Mesangial cell (primary cell): ENCODE measurements around the gene TPRA1. TPM values are rescaled to one million over a fixed set of nuclear protein-coding genes. Genes with fewer than 3 reads are reported as not detected.

Experiments
- total RNA-seq: library from RNA; depleted of rRNA; stranded (reverse); fragments of >200 nt; gene quantifications from 2 replicates; pipeline ENCODE4 v1.2.3, GENCODE V29; 2015

TPRA1 gene
- total RNA-seq, result 53.8 and 61.5 TPM in 2 replicates

GRCh38 chr3:127590593-127591465 lies at the start of gene TPRA1:
TSS of gene TPRA1 (minus strand) at chr3:127590733. CDS start at chr3:127580146, 10,587 bp downstream.

GRCh38 chr3:127628788-127629466 lies 38.4 kb upstream of the TPRA1 start, which contains the start of gene PODXL2:
TSS of gene PODXL2 (plus strand) at chr3:127629185. CDS start at chr3:127629220, 35 bp downstream.

Other genes starting within 250 kb of the TPRA1 start
- gene MCM2, start 7.7 kb upstream of the TPRA1 start, total RNA-seq, result 24.1 and 101 TPM in 2 replicates
- gene PODXL2, start 38.5 kb upstream of the TPRA1 start, total RNA-seq, result 13.0 and 20.7 TPM in 2 replicates
- 4.4 and 36.8 TPM in 2 replicates for gene ABTB1, start 82.2 kb upstream of the TPRA1 start, total RNA-seq
- gene MGLL, start 231.8 kb upstream of the TPRA1 start, total RNA-seq, result 46.1 and 102 TPM in 2 replicates